ENCODE data around the gene BAZ1A. TPM values are rescaled to one million over a fixed set of nuclear protein-coding genes. Genes with fewer than 3 reads are reported as not detected.
"Not testable (repeated sequence)": the region's sequence is repeated elsewhere in the genome, so short reads cannot be mapped to it uniquely, and the experiment has no call there.

BAZ1A gene
- total and polyA plus RNA-seq, 2 experiments from 2014 or later = 24.2 to 26.8 TPM

- TF ChIP-seq CTCF (conservative IDR thresholded peaks at IDR 0.05; ENCODE audit: low read depth in 2 of 2) (no peak), CREB1 (CRISPR knock-in tag; IDR thresholded peaks at IDR 0.05; ENCODE audit: low read depth) (no peak), POLR2AphosphoS5 (IDR thresholded peaks at IDR 0.05; ENCODE audit: low read depth) (no peak), REST (IDR thresholded peaks at IDR 0.05; ENCODE audit: unreplicated experiment) (no peak)
Measured at GRCh38 chr14:34804933-34805332, 70.2 kb downstream of the BAZ1A start (continued).

GRCh38 chr14:34798861-34799260 is 76.3 kb downstream of the BAZ1A start:
- H3K4me1 ChIP-seq (ENCODE audit: insufficient read depth); H3K27ac Mint-ChIP-seq; H3K27me3 Mint-ChIP-seq (ENCODE audit: insufficient read depth, low read depth, poor library complexity); ATAC-seq; H3K27ac ChIP-seq (ENCODE audit: low read depth); H3K4me3 ChIP-seq; H3K27me3 ChIP-seq (ENCODE audit: insufficient read depth); H3K4me2 ChIP-seq; H3K4me3 Mint-ChIP-seq; H3F3A ChIP-seq (replicated peaks; ENCODE audit: low read depth); H3K79me2 ChIP-seq (replicated peaks; ENCODE audit: insufficient read depth); DNase-seq (ENCODE audit: low spot score); H2AFZ ChIP-seq; H3K4me1 Mint-ChIP-seq; H3K9me2 ChIP-seq (ENCODE audit: insufficient read depth); H4K20me1 ChIP-seq (replicated peaks; ENCODE audit: insufficient read depth): not testable (repeated sequence)
- peaks cover 29% of the 10 kb centered on the region for H3K36me3 ChIP-seq (ENCODE audit: insufficient read depth)
- H3K9me3 Mint-ChIP-seq = peaks cover 20% of the 10 kb centered on the region
- H3K36me3 Mint-ChIP-seq (ENCODE audit: low read depth) = peaks cover 57% of the 10 kb centered on the region

GRCh38 chr14:34797747-34798583 is 77.2 kb downstream of the BAZ1A start:
- no peaks in the 10 kb centered on the region for H3K79me2 ChIP-seq (replicated peaks; ENCODE audit: insufficient read depth)
- Mint-ChIP-seq H3K4me3 (no peak overlapping the region), H3K27me3 (ENCODE audit: insufficient read depth, low read depth, poor library complexity) (no peaks in the 10 kb centered on the region), H3K9me3 (peaks cover 20% of the 10 kb centered on the region), H3K36me3 (ENCODE audit: low read depth) (peaks cover 57% of the 10 kb centered on the region), H3K4me1 (no peaks in the 10 kb centered on the region), H3K27ac (no peak overlapping the region)
- no peak overlapping the region for H3K4me3 ChIP-seq
- H3K36me3 ChIP-seq (ENCODE audit: insufficient read depth) = peaks cover 29% of the 10 kb centered on the region
- no peaks in the 10 kb centered on the region for H3K4me1 ChIP-seq (ENCODE audit: insufficient read depth)
- H3K27me3 ChIP-seq (ENCODE audit: insufficient read depth) = no peaks in the 10 kb centered on the region
- TF ChIP-seq ZNF331 (CRISPR knock-in tag; IDR thresholded peaks at IDR 0.05; ENCODE audit: low read depth) (no peak), EZH2 (IDR thresholded peaks at IDR 0.05; ENCODE audit: low read depth, unreplicated experiment) (no peak), EZH2phosphoT487 (IDR thresholded peaks at IDR 0.05; ENCODE audit: unreplicated experiment) (no peak), CTCF (conservative IDR thresholded peaks at IDR 0.05; ENCODE audit: low read depth in 2 of 2) (no peak)
- ATAC-seq (no peak), DNase-seq (ENCODE audit: low spot score) (peak; percentile 2)
- H2AFZ ChIP-seq = no peak overlapping the region
- H4K20me1 ChIP-seq (replicated peaks; ENCODE audit: insufficient read depth) = no peaks in the 10 kb centered on the region; the same call in 1 of the 2 replicates
- H3K9me2 ChIP-seq (ENCODE audit: insufficient read depth) = no peaks in the 10 kb centered on the region
- H3K27ac ChIP-seq (ENCODE audit: low read depth) = no peak overlapping the region
- H3F3A ChIP-seq (replicated peaks; ENCODE audit: low read depth) = no peaks in the 10 kb centered on the region
- H3K4me2 ChIP-seq = no peak overlapping the region
